ENCODE data around the gene ASCL5. TPM values are rescaled to one million over a fixed set of nuclear protein-coding genes. Genes with fewer than 3 reads are reported as not detected.

Gene ASCL5
- total and polyA plus RNA-seq, 4 donors, result 0.01 to 0.25 (median 0.14) TPM; not detected in 1

GRCh38 chr1:201128962-201129361, 2.0 kb upstream of the ASCL5 start:
- ATAC-seq (ENCODE audit: insufficient read depth, low FRiP score) (no peak), DNase-seq (no peak)
- WGBS, 2 donors, result 97 to 98% methylated on average over 12 to 13 of the region's 13 CpGs
- Histone ChIP-seq H3K4me1 (ENCODE audit: control insufficient read depth in 5 of 5, insufficient read depth in 5 of 5, low read length in 5 of 5) (peaks cover 0 to 11% (median 0%) of the 10 kb centered on the region in 5 donors), H3K27ac (ENCODE audit: low read depth in 1 of 2, low read length in 1 of 2) (no peak overlapping the region), H3K9ac (ENCODE audit: insufficient read depth in 1 of 2, low read length in 2 of 2) (no peak overlapping the region), H3K36me3 (ENCODE audit: control insufficient read depth in 4 of 4, insufficient read depth in 4 of 4, low read length in 4 of 4) (no peaks in the 10 kb centered on the region), H3K27me3 (ENCODE audit: control insufficient read depth in 3 of 3, insufficient read depth in 3 of 3, low read length in 2 of 3) (no peaks in the 10 kb centered on the region), H3K9me3 (ENCODE audit: control insufficient read depth in 4 of 4, insufficient read depth in 3 of 4, low read length in 3 of 4) (peaks cover 0 to 2% (median 0%) of the 10 kb centered on the region in 4 donors), H3K4me3 (no peak overlapping the region)
- no peak for TF ChIP-seq CTCF (IDR thresholded peaks at IDR 0.05; ENCODE audit: control extremely low read depth, extremely low read depth)

GRCh38 chr1:201128476-201128875, 1.5 kb upstream of the ASCL5 start:
- H3K27me3 ChIP-seq (ENCODE audit: control insufficient read depth in 3 of 3, insufficient read depth in 3 of 3, low read length in 2 of 3), result no peaks in the 10 kb centered on the region
- no peak for TF ChIP-seq CTCF (IDR thresholded peaks at IDR 0.05; ENCODE audit: control extremely low read depth, extremely low read depth)
- 83 to 90% methylated on average over 9 of the region's 9 CpGs for WGBS, 2 donors
- no peak overlapping the region for H3K27ac ChIP-seq (ENCODE audit: low read depth in 1 of 2, low read length in 1 of 2)
- H3K4me1 ChIP-seq (ENCODE audit: control insufficient read depth in 5 of 5, insufficient read depth in 5 of 5, low read length in 5 of 5), result peaks cover 0 to 11% (median 0%) of the 10 kb centered on the region in 5 donors
- no peaks in the 10 kb centered on the region for H3K36me3 ChIP-seq (ENCODE audit: control insufficient read depth in 4 of 4, insufficient read depth in 4 of 4, low read length in 4 of 4)
- peaks cover 0 to 2% (median 0%) of the 10 kb centered on the region in 4 donors for H3K9me3 ChIP-seq (ENCODE audit: control insufficient read depth in 4 of 4, insufficient read depth in 3 of 4, low read length in 3 of 4)
- H3K4me3 ChIP-seq, result no peak overlapping the region
- no peak overlapping the region for H3K9ac ChIP-seq (ENCODE audit: insufficient read depth in 1 of 2, low read length in 2 of 2)
- no peak for ATAC-seq (ENCODE audit: insufficient read depth, low FRiP score)
- no peak for DNase-seq

- no peak for TF ChIP-seq CTCF (IDR thresholded peaks at IDR 0.05; ENCODE audit: control extremely low read depth, extremely low read depth)
- ATAC-seq (ENCODE audit: insufficient read depth, low FRiP score) (no peak), DNase-seq (peak in 1 of 3 donors; percentile 10)
- Histone ChIP-seq H3K4me3 (no peak overlapping the region), H3K4me1 (ENCODE audit: control insufficient read depth in 5 of 5, insufficient read depth in 5 of 5, low read length in 5 of 5) (peaks cover 0 to 11% (median 0%) of the 10 kb centered on the region in 5 donors), H3K27ac (ENCODE audit: low read depth in 1 of 2, low read length in 1 of 2) (no peak overlapping the region), H3K9ac (ENCODE audit: insufficient read depth in 1 of 2, low read length in 2 of 2) (no peak overlapping the region), H3K27me3 (ENCODE audit: control insufficient read depth in 3 of 3, insufficient read depth in 3 of 3, low read length in 2 of 3) (peaks cover 0 to 4% (median 0%) of the 10 kb centered on the region in 3 donors), H3K36me3 (ENCODE audit: control insufficient read depth in 4 of 4, insufficient read depth in 4 of 4, low read length in 4 of 4) (no peaks in the 10 kb centered on the region), H3K9me3 (ENCODE audit: control insufficient read depth in 4 of 4, insufficient read depth in 3 of 4, low read length in 3 of 4) (peaks cover 0 to 2% (median 0%) of the 10 kb centered on the region in 4 donors)
- WGBS, 2 donors, result 90 to 97% methylated on average over 15 to 17 of the region's 17 CpGs
Measured at GRCh38 chr1:201127755-201128455, 921 bp upstream of the ASCL5 start.

Measured in lung (tissue), 12 donors.